Neural cell (in vitro differentiated cells): ENCODE results near the gene SLC7A6. TPM values are rescaled to one million over a fixed set of nuclear protein-coding genes. Genes with fewer than 3 reads are reported as not detected.
"Not testable (repeated sequence)": the region's sequence is repeated elsewhere in the genome, so short reads cannot be mapped to it uniquely, and the experiment has no call there.

Experiments used
- H2AFZ ChIP-seq: fragments of 200-600, 300-800 bp; sonication (generic), shearing (Covaris generic); 2 replicates; pipeline ENCODE4 v1.6.0; 2014; ENCODE audit warnings: low read depth, mild to moderate bottlenecking, antibody characterized with exemption, low read length, moderate library complexity
- H3F3A ChIP-seq: fragments of 200-600 bp; shearing (Covaris generic); 2 replicates; pipeline ENCODE4 v1.6.1; 2016; ENCODE audit warnings: mild to moderate bottlenecking, moderate library complexity, mixed read lengths, antibody characterized with exemption, low read length; ENCODE audit not compliant: insufficient read depth, poor library complexity, severe bottlenecking
- H3K27ac ChIP-seq: fragments of 200-600, 300-800 bp; sonication (generic), shearing (Covaris generic); 2 replicates; pipeline ENCODE4 v1.5.1; 2014; ENCODE audit warnings: mild to moderate bottlenecking, low read length, moderate library complexity
- H3K27me3 ChIP-seq: fragments of 300-800, 200-600 bp; sonication (generic), shearing (Covaris generic); 2 replicates; pipeline ENCODE4 v1.6.0; 2014; ENCODE audit warnings: mild to moderate bottlenecking, low read depth, low read length, moderate library complexity; ENCODE audit not compliant: insufficient read depth
- H3K36me3 ChIP-seq: fragments of 300-800, 200-600 bp; sonication (generic), shearing (Covaris generic); 2 replicates; pipeline ENCODE4 v1.5.1; 2014; ENCODE audit warnings: mild to moderate bottlenecking, antibody characterized with exemption, low read length, moderate library complexity; ENCODE audit not compliant: insufficient read depth
- H3K4me2 ChIP-seq: fragments of 300-800, 200-600 bp; sonication (generic), shearing (Covaris generic); 2 replicates; pipeline ENCODE4 v1.6.0; 2014; ENCODE audit warnings: mild to moderate bottlenecking, low read length
- H3K4me3 ChIP-seq: fragments of 300-800, 200-600 bp; sonication (generic), shearing (Covaris generic); 2 replicates; pipeline ENCODE4 v1.5.1; 2014; ENCODE audit warnings: mild to moderate bottlenecking, low read length, moderate library complexity
- H3K79me2 ChIP-seq: fragments of 200-600 bp; shearing (Covaris generic); replicated peaks from 2 replicates; pipeline ENCODE4 v1.6.0; 2014; ENCODE audit warnings: mild to moderate bottlenecking, low read length, moderate library complexity; ENCODE audit not compliant: insufficient read depth
- H3K9ac ChIP-seq: fragments of 300-800, 200-600 bp; sonication (generic), shearing (Covaris generic); 2 replicates; pipeline ENCODE4 v1.6.1; 2016; ENCODE audit warnings: mild to moderate bottlenecking, low read length, mixed read lengths
- H3K9me2 ChIP-seq: fragments of 200-600 bp; shearing (Covaris generic); 2 replicates; pipeline ENCODE4 v1.6.1; 2016; ENCODE audit warnings: mild to moderate bottlenecking, low read length, mixed read lengths; ENCODE audit not compliant: insufficient read depth
- H3K9me3 ChIP-seq: fragments of 200-600, 300-800 bp; sonication (generic), shearing (Covaris generic); 2 replicates; pipeline ENCODE4 v1.6.1; 2016; ENCODE audit warnings: mild to moderate bottlenecking, mixed run types, low read length, moderate library complexity, mixed read lengths
- H4K20me1 ChIP-seq: fragments of 200-600 bp; shearing (Covaris generic); 2 replicates; pipeline ENCODE4 v1.6.1; 2016; ENCODE audit warnings: mild to moderate bottlenecking, mixed run types; ENCODE audit not compliant: insufficient read depth
- EP300 ChIP-seq: fragments of 450-650 bp; conservative IDR thresholded peaks from 2 replicates; pipeline ENCODE4 v1.6.1; 2014; ENCODE audit warnings: antibody characterized with exemption, mild to moderate bottlenecking, moderate library complexity; ENCODE audit not compliant: poor library complexity, severe bottlenecking
- EZH2 ChIP-seq: fragments of 200-600, 300-800 bp; shearing (Covaris generic), sonication (generic); IDR thresholded peaks from 2 replicates; pipeline ENCODE4 v1.6.1; 2014; ENCODE audit warnings: antibody characterized with exemption, low read length, borderline replicate concordance, mild to moderate bottlenecking; ENCODE audit not compliant: insufficient read depth, poor library complexity, severe bottlenecking
- MXI1 ChIP-seq: fragments of 450-650 bp; conservative IDR thresholded peaks from 2 replicates; pipeline ENCODE4 v1.6.1; 2014; ENCODE audit warnings: antibody characterized with exemption, mild to moderate bottlenecking; ENCODE audit not compliant: poor library complexity, severe bottlenecking
- POLR2AphosphoS5 ChIP-seq: IDR thresholded peaks from 2 replicates; pipeline ENCODE4 v1.6.1; 2012
- RAD21 ChIP-seq: fragments of 450-650 bp; conservative IDR thresholded peaks from 2 replicates; pipeline ENCODE4 v1.6.1; 2014; ENCODE audit warnings: antibody characterized with exemption, mild to moderate bottlenecking, moderate library complexity
- SMC3 ChIP-seq: fragments of 450-650 bp; conservative IDR thresholded peaks from 2 replicates; pipeline ENCODE4 v1.6.1; 2014; ENCODE audit warnings: antibody characterized with exemption, mild to moderate bottlenecking, moderate library complexity; ENCODE audit not compliant: poor library complexity
- TAF1 ChIP-seq: IDR thresholded peaks from 2 replicates; pipeline ENCODE4 v1.6.1; 2012; ENCODE audit warnings: low read depth
- polyA plus RNA-seq: library from polyadenylated mRNA; depleted of rRNA; stranded (reverse); fragments of >200 nt; gene quantifications from 2 replicates; pipeline ENCODE4 v1.2.3, GENCODE V29; 2014
- TF ChIP-seq, protein P1 (sequence below): IDR thresholded peaks from 2 replicates; pipeline ENCODE4 v1.6.1; 2012; ENCODE audit warnings: borderline replicate concordance
- TF ChIP-seq, protein P2 (sequence below): fragments of 450-650 bp; IDR thresholded peaks from 2 replicates; pipeline ENCODE4 v1.5.1; 2014; ENCODE audit warnings: antibody characterized with exemption, mild to moderate bottlenecking, moderate library complexity; ENCODE audit not compliant: poor library complexity, severe bottlenecking

The SLC7A6 gene
- polyA plus RNA-seq, 1 donor from 2014 or later = 39.3 TPM

DNA sequence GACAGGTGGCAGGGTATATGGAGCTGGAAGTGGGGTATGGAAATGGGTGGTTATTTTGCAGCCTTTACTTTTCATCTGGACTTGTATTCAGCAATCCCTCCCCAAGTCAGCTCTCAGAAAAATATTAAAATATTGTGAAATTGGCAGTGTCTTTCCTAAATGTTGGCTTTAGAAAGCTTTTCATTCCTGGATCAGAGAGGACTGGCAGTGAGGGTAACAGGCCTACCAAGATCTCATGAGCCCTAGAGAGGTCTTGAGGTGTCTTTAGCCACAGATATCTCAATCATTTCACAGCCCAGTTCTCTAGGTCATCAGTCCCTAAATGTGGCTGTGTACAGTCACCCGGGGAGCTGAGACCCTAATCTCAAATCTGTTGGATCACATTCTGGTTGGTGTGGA, 23.9 kb downstream of the SLC7A6 start:
- no peaks in the 10 kb centered on the region for H4K20me1 ChIP-seq
- H3K9ac ChIP-seq = no peak overlapping the region
- H3K27ac ChIP-seq = no peak overlapping the region
- TF ChIP-seq TAF1 (no peak), EZH2 (no peak), SMC3 (no peak), MXI1 (no peak), RAD21 (no peak), POLR2AphosphoS5 (no peak), EP300 (no peak)
- TF ChIP-seq, protein P1, sequence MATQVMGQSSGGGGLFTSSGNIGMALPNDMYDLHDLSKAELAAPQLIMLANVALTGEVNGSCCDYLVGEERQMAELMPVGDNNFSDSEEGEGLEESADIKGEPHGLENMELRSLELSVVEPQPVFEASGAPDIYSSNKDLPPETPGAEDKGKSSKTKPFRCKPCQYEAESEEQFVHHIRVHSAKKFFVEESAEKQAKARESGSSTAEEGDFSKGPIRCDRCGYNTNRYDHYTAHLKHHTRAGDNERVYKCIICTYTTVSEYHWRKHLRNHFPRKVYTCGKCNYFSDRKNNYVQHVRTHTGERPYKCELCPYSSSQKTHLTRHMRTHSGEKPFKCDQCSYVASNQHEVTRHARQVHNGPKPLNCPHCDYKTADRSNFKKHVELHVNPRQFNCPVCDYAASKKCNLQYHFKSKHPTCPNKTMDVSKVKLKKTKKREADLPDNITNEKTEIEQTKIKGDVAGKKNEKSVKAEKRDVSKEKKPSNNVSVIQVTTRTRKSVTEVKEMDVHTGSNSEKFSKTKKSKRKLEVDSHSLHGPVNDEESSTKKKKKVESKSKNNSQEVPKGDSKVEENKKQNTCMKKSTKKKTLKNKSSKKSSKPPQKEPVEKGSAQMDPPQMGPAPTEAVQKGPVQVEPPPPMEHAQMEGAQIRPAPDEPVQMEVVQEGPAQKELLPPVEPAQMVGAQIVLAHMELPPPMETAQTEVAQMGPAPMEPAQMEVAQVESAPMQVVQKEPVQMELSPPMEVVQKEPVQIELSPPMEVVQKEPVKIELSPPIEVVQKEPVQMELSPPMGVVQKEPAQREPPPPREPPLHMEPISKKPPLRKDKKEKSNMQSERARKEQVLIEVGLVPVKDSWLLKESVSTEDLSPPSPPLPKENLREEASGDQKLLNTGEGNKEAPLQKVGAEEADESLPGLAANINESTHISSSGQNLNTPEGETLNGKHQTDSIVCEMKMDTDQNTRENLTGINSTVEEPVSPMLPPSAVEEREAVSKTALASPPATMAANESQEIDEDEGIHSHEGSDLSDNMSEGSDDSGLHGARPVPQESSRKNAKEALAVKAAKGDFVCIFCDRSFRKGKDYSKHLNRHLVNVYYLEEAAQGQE = no peak
- TF ChIP-seq, protein P2, sequence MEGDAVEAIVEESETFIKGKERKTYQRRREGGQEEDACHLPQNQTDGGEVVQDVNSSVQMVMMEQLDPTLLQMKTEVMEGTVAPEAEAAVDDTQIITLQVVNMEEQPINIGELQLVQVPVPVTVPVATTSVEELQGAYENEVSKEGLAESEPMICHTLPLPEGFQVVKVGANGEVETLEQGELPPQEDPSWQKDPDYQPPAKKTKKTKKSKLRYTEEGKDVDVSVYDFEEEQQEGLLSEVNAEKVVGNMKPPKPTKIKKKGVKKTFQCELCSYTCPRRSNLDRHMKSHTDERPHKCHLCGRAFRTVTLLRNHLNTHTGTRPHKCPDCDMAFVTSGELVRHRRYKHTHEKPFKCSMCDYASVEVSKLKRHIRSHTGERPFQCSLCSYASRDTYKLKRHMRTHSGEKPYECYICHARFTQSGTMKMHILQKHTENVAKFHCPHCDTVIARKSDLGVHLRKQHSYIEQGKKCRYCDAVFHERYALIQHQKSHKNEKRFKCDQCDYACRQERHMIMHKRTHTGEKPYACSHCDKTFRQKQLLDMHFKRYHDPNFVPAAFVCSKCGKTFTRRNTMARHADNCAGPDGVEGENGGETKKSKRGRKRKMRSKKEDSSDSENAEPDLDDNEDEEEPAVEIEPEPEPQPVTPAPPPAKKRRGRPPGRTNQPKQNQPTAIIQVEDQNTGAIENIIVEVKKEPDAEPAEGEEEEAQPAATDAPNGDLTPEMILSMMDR = no peak
- H3F3A ChIP-seq = no peaks in the 10 kb centered on the region
- H3K9me3 ChIP-seq = no peaks in the 10 kb centered on the region
- no peak overlapping the region for H3K4me2 ChIP-seq
- H2AFZ ChIP-seq = no peak overlapping the region
- no peaks in the 10 kb centered on the region for H3K27me3 ChIP-seq
- H3K36me3 ChIP-seq = peaks cover 4% of the 10 kb centered on the region
- H3K79me2 ChIP-seq = no peaks in the 10 kb centered on the region
- H3K4me3 ChIP-seq = no peak overlapping the region
- H3K9me2 ChIP-seq = no peaks in the 10 kb centered on the region

DNA sequence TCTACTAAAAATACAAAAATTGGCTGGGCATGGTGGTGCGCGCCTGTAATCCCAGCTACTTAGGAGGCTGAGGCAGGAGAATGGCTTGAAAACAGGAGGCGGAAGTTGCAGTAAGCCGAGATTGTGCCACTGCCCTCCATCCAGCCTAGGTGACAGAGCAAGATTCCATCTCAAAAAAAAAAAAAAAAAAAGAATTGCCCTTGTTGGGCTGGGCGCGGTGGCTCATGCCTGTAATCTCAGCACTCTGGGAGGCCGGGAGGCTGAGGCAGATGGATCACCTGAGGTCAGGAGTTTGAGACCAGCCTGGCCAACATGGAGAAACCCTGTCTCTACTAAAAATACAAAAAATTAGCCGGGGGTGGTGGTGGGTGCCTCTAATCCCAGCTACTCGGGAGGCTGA, 24.5 kb downstream of the SLC7A6 start:
- H3K27ac ChIP-seq, H3K36me3 ChIP-seq: not testable (repeated sequence)

DNA sequence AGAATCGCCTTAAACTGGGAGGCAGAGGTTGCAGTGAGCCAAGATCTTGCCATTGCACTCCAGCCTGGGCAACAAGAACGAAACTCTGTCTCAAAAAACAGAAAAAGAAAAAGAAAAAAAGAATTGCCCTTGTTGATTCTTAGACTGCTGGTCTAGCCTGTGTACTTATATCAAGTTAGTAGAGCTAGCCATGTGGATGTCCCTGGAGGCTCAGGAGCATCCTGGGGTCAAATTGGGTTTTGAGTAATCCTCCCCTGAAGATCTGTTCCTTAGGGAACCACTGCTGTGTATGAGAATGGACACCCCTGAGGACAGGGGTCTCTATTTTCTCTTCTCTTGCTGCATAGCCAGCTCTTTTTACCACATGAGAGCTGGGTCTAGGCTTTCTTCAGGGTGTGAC, 24.9 kb downstream of the SLC7A6 start:
- no peak overlapping the region for H2AFZ ChIP-seq
- no peaks in the 10 kb centered on the region for H3F3A ChIP-seq
- no peak overlapping the region for H3K4me3 ChIP-seq
- TF ChIP-seq TAF1 (no peak), EP300 (no peak), POLR2AphosphoS5 (no peak), MXI1 (no peak)
- no peaks in the 10 kb centered on the region for H4K20me1 ChIP-seq
- no peak overlapping the region for H3K9ac ChIP-seq
- no peaks in the 10 kb centered on the region for H3K9me3 ChIP-seq
- no peaks in the 10 kb centered on the region for H3K79me2 ChIP-seq
- no peak overlapping the region for H3K27ac ChIP-seq
- no peaks in the 10 kb centered on the region for H3K9me2 ChIP-seq
- no peaks in the 10 kb centered on the region for H3K27me3 ChIP-seq
- no peak overlapping the region for H3K4me2 ChIP-seq
- peaks cover 4% of the 10 kb centered on the region for H3K36me3 ChIP-seq

More for the DNA sequence above, 24.5 kb downstream of the SLC7A6 start:
- not testable (repeated sequence) for H3K4me3 ChIP-seq, H3K9ac ChIP-seq, H3K9me3 ChIP-seq, H3F3A ChIP-seq, H4K20me1 ChIP-seq, H3K9me2 ChIP-seq, H2AFZ ChIP-seq, H3K27me3 ChIP-seq, H3K79me2 ChIP-seq, H3K4me2 ChIP-seq
